HCT116 (cell line): ENCODE results near the gene NAALADL2. TPM values are rescaled to one million over a fixed set of nuclear protein-coding genes. Genes with fewer than 3 reads are reported as not detected.
A peak's percentile ranks its signal among the peaks of the same experiment; 100 is the strongest.

Experiments
- ATAC-seq: fragments of 200-7000 bp; cut with Tn5 transposase; 2 replicates; pipeline ENCODE4 v1.9.1; 2020; ENCODE audit warnings: mild to moderate bottlenecking, moderate library complexity
- BruUV-seq: library from RNA; stranded (reverse); fragments of 400-500 nt; replicated peaks from 2 replicates; lab custom pipeline; 2021; lab: Mats Ljungman, UMichigan
- CTCF ChIA-PET: fragments of 300-600 bp; sonication (Branson Sonifier 250); formaldehyde crosslinking; loops from one replicate; lab custom pipeline; 2021; ENCODE audit warnings: antibody characterized with exemption; lab: Charles Lee
- POLR2A ChIA-PET: fragments of 300-600, 350-600 bp; sonication (Branson Sonifier 250); formaldehyde crosslinking; loops from one replicate; lab custom pipeline; 2021; ENCODE audit warnings: antibody characterized with exemption; lab: Charles Lee
- RAD21 ChIA-PET, 2 experiments: fragments of 300-600 bp; sonication (Branson Sonifier 250); formaldehyde crosslinking; loops; one replicate each; lab custom pipeline; 2023; ENCODE audit warnings: low total read pairs in 2 of 2; ENCODE audit not compliant: uncharacterized antibody in 2 of 2, unreplicated experiment in 2 of 2, low non-redundant PET in 1 of 2; lab: Charles Lee
- DNase-seq: peaks from one replicate; pipeline ENCODE4 v3.0.0-alpha.2; 2010; ENCODE audit warnings: low read depth, low spot score
- H2AFZ ChIP-seq: fragments of 200-600 bp; shearing (Covaris generic), sonication (generic); 2 replicates; pipeline ENCODE4 v1.6.1; 2017; ENCODE audit warnings: low read depth, mixed run types, mixed read lengths, antibody characterized with exemption, low read length; ENCODE audit not compliant: poor library complexity, severe bottlenecking
- H3K27ac ChIP-seq: 2 replicates; pipeline ENCODE4 v1.5.1; 2012; ENCODE audit warnings: low read depth, low read length
- H3K27me3 ChIP-seq: fragments of 200-600 bp; sonication (generic); 2 replicates; pipeline ENCODE4 v1.6.1; 2016; ENCODE audit warnings: mixed run types, low read length, mixed read lengths; ENCODE audit not compliant: insufficient read depth
- H3K36me3 ChIP-seq, 2 experiments: fragments of 200-500 bp in 1 of 2; fragments of 200-600 bp in 1 of 2; sonication (Bioruptor generic) in 1 of 2; sonication (generic) in 1 of 2; 2 replicates each; pipeline versions ENCODE4 v1.5.1 to v1.6.1; 2014 to 2016; ENCODE audit warnings: low read length in 2 of 2, inconsistent platforms in 1 of 2, mixed read lengths in 1 of 2, mixed run types in 1 of 2; ENCODE audit not compliant: insufficient read depth in 2 of 2, control insufficient read depth in 1 of 2
- H3K4me1 ChIP-seq, 2 experiments: fragments of 200-600 bp in 1 of 2; sonication (generic) in 1 of 2; 2 replicates each; pipeline versions ENCODE4 v1.5.1 to v1.6.1; 2012 to 2017; ENCODE audit warnings: low read length in 2 of 2, inconsistent platforms in 1 of 2, mild to moderate bottlenecking in 1 of 2, mixed read lengths in 1 of 2, mixed run types in 1 of 2, moderate library complexity in 1 of 2; ENCODE audit not compliant: insufficient read depth in 2 of 2, control insufficient read depth in 1 of 2
- H3K4me2 ChIP-seq: fragments of 200-600 bp; sonication (generic); 2 replicates; pipeline ENCODE4 v1.6.1; 2017; ENCODE audit warnings: mixed run types, low read length, mixed read lengths
- H3K4me3 ChIP-seq, 2 experiments: fragments of 200-600 bp in 1 of 2; sonication (generic) in 1 of 2; replicated peaks in 1 of 2; 2 replicates each; pipeline ENCODE4 v1.5.1; 2011 to 2016; ENCODE audit warnings: low read length in 2 of 2, control low read depth in 1 of 2, low read depth in 1 of 2, mild to moderate bottlenecking in 1 of 2, mixed read lengths in 1 of 2, mixed run types in 1 of 2
- H3K79me2 ChIP-seq: fragments of 200-600 bp; sonication (generic); 2 replicates; pipeline ENCODE4 v1.6.1; 2017; ENCODE audit warnings: mild to moderate bottlenecking, mixed run types, low read length, moderate library complexity, mixed read lengths; ENCODE audit not compliant: insufficient read depth
- H3K9ac ChIP-seq: fragments of 200-600 bp; sonication (generic); 2 replicates; pipeline ENCODE4 v1.6.1; 2016; ENCODE audit warnings: low read length, mixed read lengths
- H3K9me2 ChIP-seq: fragments of 200-600 bp; sonication (generic), shearing (Covaris generic); 2 replicates; pipeline ENCODE4 v1.6.1; 2017; ENCODE audit warnings: mixed run types, mild to moderate bottlenecking, moderate library complexity; ENCODE audit not compliant: insufficient read depth
- H3K9me3 ChIP-seq, 2 experiments: fragments of 200-500 bp in 1 of 2; fragments of 200-600 bp in 1 of 2; sonication (Bioruptor generic) in 1 of 2; sonication (generic) in 1 of 2; 2 replicates each; pipeline ENCODE4 v1.6.1; 2014 to 2017; ENCODE audit warnings: low read length in 2 of 2, mixed read lengths in 2 of 2, inconsistent platforms in 1 of 2, low read depth in 1 of 2, mild to moderate bottlenecking in 1 of 2, mixed run types in 1 of 2, moderate library complexity in 1 of 2; ENCODE audit not compliant: control insufficient read depth in 1 of 2, insufficient read depth in 1 of 2
- H4K20me1 ChIP-seq: fragments of 200-600 bp; sonication (generic), shearing (Covaris generic); 2 replicates; pipeline ENCODE4 v1.6.1; 2017; ENCODE audit warnings: mixed run types, mild to moderate bottlenecking, moderate library complexity; ENCODE audit not compliant: insufficient read depth
- CBX3 ChIP-seq: IDR thresholded peaks from 2 replicates; pipeline ENCODE4 v1.6.1; 2012; ENCODE audit warnings: low read depth
- CEBPB ChIP-seq: IDR thresholded peaks from 2 replicates; pipeline ENCODE4 v1.6.1; 2012; ENCODE audit warnings: low read depth
- EZH2phosphoT487 ChIP-seq: fragments of 200-600 bp; IDR thresholded peaks from 2 replicates; pipeline ENCODE4 v1.6.1; 2018; ENCODE audit warnings: antibody characterized with exemption, borderline replicate concordance
- FOSL1 ChIP-seq: IDR thresholded peaks from 2 replicates; pipeline ENCODE4 v1.6.1; 2012; ENCODE audit warnings: low read depth
- SRF ChIP-seq: IDR thresholded peaks from 2 replicates; pipeline ENCODE4 v1.6.1; 2012; ENCODE audit warnings: low read depth
- TCF7L2 ChIP-seq: IDR thresholded peaks from 2 replicates; pipeline ENCODE4 v1.7.0; 2011; ENCODE audit warnings: borderline replicate concordance, inconsistent platforms; ENCODE audit not compliant: insufficient read depth, insufficient read length; ENCODE audit errors: extremely low read depth
- YY1 ChIP-seq: IDR thresholded peaks from 2 replicates; pipeline ENCODE4 v1.6.1; 2011; ENCODE audit warnings: low read length, low read depth, moderate library complexity, mild to moderate bottlenecking; ENCODE audit not compliant: insufficient replicate concordance; ENCODE audit errors: extremely low read depth
- intact Hi-C: fragments of 100-400 bp; cut with micrococcal nuclease; formaldehyde crosslinking; loops from 2 replicates; pipeline ENCODE4 v1.10.0; 2022
- total RNA-seq: library from RNA; stranded (reverse); gene quantifications from one replicate; pipeline ENCODE4 v1.2.1, GENCODE V29; 2021; ENCODE audit not compliant: unreplicated experiment
- TF ChIP-seq, protein P1 (sequence below): IDR thresholded peaks from 2 replicates; pipeline ENCODE4 v1.6.1; 2012
- TF ChIP-seq, protein P2 (sequence below): IDR thresholded peaks from 2 replicates; pipeline ENCODE4 v1.6.1; 2012

Gene NAALADL2
- total RNA-seq, 1 experiment from 2014 or later, result 2.9 TPM

DNA sequence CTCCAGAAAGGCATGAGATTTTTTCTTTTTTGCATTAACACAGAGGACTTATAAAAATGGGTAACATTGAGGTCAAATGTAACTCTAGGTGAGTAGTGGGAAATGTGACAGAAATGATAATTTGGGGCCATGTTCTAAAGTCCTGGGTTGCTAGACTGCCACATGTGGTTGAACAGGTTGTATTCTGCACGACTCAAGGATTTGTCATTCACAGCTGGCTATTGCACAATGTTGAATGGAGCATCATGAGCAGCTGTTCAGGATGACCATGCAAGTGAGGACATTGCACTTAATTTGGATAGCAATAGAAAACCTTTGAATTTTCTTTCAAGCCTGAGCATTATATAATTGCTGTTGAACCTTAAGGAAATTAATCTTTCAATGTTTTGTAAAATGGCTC is 396.6 kb downstream of the NAALADL2 start:
- Histone ChIP-seq H3K4me3 (no peak overlapping the region), H3K4me1 (no peaks in the 10 kb centered on the region), H3K36me3 (no peaks in the 10 kb centered on the region), H4K20me1 (no peaks in the 10 kb centered on the region), H3K9me2 (no peaks in the 10 kb centered on the region), H3K27me3 (no peaks in the 10 kb centered on the region), H3K9me3 (no peaks in the 10 kb centered on the region), H3K27ac (no peak overlapping the region), H3K79me2 (no peaks in the 10 kb centered on the region), H3K4me2 (no peak overlapping the region), H2AFZ (no peak overlapping the region), H3K9ac (no peak overlapping the region)
- no TSS peak for BruUV-seq
- RAD21 ChIA-PET, result no interaction called here
- TF ChIP-seq FOSL1, result peak; percentile 10; the same call in 1 of the 2 replicates
- no peak for TF ChIP-seq CBX3
- TF ChIP-seq CEBPB, result peak; percentile 92
- TF ChIP-seq, protein P1, sequence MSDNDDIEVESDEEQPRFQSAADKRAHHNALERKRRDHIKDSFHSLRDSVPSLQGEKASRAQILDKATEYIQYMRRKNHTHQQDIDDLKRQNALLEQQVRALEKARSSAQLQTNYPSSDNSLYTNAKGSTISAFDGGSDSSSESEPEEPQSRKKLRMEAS, result peak; percentile 46; the same call in 1 of the 2 replicates
- TF ChIP-seq, protein P2, sequence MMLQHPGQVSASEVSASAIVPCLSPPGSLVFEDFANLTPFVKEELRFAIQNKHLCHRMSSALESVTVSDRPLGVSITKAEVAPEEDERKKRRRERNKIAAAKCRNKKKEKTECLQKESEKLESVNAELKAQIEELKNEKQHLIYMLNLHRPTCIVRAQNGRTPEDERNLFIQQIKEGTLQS, result no peak
- intact Hi-C loops, result no loop called here
- DNase-seq (no peak), ATAC-seq (no peak)
- POLR2A ChIA-PET, result no interaction called here
- CTCF ChIA-PET, result no interaction called here

DNA sequence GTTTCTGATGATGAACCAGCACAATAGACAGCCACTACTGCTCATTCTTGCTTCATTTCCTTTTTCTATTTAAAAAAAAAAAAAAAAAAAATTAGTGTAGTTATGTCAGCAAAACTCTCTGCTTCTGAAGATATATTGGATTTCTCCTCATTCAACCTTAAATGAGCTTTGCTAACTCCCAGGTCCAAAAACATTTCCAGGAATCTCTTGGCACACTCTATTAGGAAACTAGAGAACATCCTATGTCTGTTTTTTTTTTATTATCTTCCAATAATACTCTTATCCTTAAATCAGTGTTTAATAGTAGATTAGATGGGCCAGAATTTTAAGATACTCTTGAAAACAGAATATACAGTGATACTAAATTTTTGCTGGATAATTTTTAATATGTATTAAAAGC is 398.0 kb downstream of the NAALADL2 start:
- TF ChIP-seq EZH2phosphoT487 (no peak), CBX3 (no peak), SRF (no peak), TCF7L2 (no peak), YY1 (no peak)
- TF ChIP-seq, protein P1, result no peak
- ATAC-seq (no peak), DNase-seq (no peak)
- Histone ChIP-seq H3K27ac (no peak overlapping the region), H3K27me3 (no peaks in the 10 kb centered on the region), H3K9me3 (no peaks in the 10 kb centered on the region), H3K9ac (no peak overlapping the region), H3K4me2 (no peak overlapping the region), H3K4me3 (no peak overlapping the region), H3K4me1 (no peaks in the 10 kb centered on the region), H3K79me2 (no peaks in the 10 kb centered on the region), H3K36me3 (no peaks in the 10 kb centered on the region), H4K20me1 (no peaks in the 10 kb centered on the region; the same call in 1 of the 2 replicates), H3K9me2 (no peaks in the 10 kb centered on the region), H2AFZ (no peak overlapping the region)
- intact Hi-C loops, result no loop called here
- ChIA-PET CTCF (no interaction called here), RAD21 (no interaction called here), POLR2A (no interaction called here)
- BruUV-seq, result no TSS peak
